Measurements from ENCODE around the gene GLCE.
"Not testable (repeated sequence)": the region's sequence is repeated elsewhere in the genome, so short reads cannot be mapped to it uniquely, and the experiment has no call there.

GLCE gene

GRCh38 chr15:69302087-69302486 lies 141.7 kb downstream of the GLCE start:
- not testable (repeated sequence) for DNase-seq

GRCh38 chr15:69302929-69303328 lies 142.5 kb downstream of the GLCE start:
- no peak for DNase-seq

DNA sequence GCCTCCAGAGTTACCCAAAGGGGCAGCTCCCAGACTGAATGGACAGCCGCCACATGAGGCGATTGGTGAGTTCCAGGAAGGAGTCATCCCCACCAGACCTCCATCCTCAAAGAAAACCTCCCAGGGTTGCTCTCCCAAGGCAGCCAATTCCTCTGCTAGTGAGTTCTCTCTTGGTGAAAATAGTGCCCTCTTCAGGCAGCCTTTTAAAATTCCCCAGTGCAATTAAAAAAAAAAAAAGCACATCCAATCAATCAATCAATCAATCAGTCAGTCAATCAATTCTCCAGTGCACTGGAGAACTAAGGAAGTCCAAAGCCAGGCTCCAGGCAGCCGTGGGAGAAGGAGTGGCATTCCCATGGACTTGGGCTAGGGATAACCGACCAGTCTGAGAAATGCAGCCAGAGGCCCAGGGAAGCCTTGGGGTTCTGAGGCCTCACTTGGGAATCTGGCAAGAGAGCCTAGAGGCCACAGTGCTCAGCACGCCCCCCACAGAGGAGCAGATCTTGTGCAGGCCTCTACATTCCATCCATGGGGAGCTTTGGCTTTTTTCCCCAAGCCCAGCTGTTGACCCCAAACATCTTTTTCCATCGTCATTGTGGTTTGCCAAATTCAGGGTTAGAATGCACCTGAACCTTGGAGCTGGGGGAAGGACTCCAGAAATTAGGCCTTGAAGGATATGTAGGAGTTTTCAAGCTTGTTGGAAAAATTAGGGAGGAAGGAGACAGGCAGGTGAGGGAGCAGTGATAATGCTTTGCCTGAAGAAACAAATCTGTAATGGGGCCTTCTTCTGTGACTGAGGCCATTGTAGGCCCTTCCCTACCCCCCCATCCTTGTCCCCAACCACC lies 143.1 kb downstream of the GLCE start:
- DNase-seq: no peak

DNA sequence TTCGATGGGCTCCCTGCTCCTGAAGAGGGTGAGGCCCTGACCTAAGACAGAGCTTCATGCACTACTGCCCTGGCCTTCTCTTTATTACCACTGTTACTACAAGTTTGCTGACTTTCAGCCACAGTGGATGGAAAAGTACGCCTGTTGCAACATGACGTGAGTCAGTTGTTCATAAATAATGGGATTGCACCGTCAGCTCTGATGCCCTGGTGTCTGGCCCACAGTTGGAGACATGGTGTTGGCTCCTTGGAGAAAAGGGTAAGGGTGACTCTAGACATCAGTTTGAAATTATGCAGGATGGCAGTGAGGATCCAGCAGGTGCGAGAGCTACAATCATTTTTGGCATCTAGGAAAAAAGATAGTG lies 143.7 kb downstream of the GLCE start:
- no peak for DNase-seq

DNA sequence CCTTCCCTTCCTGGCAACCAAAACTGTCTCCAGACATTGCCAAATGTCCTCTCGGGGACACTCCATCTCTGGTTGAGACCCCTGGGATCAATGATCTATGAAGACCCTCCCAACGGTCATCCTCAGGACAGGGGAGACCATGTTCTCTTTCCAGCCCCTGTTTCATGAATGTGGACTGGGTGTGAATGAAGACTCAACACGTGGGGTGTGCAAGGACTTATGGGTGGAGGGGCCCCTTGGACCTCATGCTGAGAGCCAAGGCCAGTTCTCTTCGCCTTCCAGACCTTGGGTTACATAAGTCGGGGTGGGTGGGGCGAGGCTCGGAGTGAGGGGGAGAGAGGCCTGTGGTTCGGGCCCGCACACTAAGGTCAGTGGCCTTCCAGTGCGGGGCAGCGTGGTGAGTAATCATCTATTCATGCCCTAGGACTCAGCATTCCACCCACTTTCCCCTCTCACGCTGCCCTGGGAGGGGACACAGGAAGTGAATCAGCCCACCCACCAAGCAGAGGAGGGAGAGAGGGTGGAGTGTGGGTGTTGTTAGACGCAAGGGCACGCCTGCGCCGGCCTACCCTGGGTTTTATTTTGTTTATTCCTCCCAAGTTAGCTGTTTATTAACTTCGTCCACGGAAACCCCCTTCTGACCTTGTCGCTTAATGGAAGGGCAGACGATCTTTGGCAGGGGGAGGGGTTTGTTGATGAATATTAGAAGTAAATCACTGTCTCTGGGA lies 144.9 kb downstream of the GLCE start:
- no peak for DNase-seq

DNA sequence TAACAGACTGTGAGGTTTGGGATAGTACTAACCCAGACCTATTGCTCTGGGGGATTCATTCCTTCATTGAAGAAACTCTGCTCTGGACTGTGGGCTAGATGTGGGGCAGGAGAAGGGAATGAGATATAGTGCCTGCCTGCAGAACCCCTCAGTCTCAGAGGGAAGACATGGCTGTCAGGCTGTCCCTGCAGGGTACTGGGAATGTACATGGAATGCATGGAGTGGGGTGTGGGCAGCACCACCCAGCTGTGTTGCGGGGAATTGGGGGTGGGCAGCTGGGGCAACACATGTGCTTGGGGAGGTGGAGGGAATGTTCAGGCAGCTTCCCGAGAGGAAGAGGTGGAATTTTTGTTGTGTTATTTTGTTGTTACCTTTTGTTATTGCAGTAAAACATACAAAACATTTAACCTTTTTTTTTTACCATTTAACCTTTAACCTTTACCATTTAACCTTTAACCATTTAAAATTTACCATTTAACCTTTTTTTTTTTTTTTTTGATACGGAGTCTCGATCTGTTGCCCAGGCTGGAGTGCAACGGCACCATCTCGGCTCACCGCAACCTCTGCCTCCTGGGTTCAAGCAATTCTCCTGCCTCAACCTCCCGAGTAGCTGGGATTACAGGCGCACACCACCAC lies 145.6 kb downstream of the GLCE start:
- no peak for DNase-seq

DNA sequence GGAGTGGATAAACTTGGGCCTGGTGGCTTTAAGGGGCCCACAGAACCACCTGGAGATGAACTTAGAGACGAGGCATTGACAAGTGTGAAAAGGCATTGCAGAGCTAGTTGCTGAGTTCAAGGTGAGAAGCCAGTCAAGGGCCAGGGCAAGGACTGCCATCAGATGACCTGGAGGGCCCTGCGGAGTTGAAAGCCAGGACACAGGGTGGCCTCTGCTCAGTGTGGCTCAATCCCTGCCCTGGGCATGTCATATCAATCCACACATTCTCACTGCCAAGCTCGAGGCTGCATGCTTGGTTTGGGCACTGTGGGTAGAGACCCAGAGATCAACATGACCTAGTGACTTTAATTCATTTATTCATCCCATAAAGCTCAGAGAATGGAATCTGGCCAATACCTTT lies 147.5 kb downstream of the GLCE start:
- no peak for DNase-seq

DNA sequence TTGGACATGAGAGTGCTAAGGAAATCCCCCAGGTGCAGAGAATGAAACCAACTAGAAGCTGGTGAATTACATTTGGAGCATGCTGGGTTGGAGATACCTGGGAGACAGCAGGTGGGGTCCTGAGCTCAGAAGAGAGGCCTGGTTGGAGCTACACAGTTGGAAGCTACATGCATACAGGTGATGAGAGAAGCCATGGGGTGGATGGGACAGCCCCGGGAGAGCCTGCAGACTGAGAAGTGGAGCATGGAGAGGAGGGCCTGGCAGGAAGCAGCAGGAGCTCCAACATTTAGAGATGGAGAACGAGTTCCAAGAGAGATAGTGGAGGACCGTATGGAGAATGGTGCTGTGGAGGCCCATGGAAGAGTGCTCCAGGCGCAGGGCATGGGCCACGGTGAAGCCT lies 148.5 kb downstream of the GLCE start:
- no peak for DNase-seq

DNA sequence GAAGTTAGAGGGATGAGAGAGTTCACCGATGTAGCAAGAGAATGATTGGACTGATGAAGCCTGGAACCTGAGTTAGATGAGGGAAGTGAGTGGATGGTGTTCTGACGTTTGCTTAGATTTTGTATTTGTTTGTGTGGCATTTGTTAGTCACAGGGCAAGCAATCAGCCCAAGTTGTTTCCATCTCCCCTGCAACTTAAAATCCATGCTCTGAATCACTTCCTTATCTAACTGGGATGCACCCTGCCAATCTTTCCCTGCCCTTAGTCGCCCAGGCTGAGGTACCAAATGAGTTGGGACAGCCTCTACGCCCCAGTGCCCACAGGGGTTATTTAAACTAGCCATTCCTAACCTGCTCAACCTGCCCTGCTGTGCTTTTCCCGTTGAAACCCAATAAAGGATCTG lies 150.9 kb downstream of the GLCE start:
- DNase-seq: no peak

GRCh38 chr15:69313432-69314000 lies 153.1 kb downstream of the GLCE start:
- DNase-seq: no peak

DNA sequence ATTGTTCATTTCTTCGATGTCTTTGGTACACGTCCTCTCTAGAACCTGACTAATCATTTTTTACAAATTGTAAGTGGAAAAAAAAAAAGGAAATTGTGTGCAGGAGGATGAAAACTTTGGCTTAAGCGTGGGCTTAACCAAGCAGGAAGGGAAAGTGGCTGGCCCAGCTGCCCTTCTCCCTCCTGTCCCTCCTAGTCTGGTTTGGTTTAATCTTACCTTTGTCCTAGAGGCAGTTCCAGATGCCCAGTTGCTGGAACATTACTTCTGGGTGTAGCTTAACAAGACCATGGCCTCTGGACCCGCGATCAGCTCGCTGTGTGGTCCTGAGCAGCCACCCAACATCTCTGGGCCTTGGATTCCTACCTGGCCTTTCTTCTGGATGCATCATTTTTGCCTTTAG lies 153.7 kb downstream of the GLCE start:
- no peak for DNase-seq

DNA sequence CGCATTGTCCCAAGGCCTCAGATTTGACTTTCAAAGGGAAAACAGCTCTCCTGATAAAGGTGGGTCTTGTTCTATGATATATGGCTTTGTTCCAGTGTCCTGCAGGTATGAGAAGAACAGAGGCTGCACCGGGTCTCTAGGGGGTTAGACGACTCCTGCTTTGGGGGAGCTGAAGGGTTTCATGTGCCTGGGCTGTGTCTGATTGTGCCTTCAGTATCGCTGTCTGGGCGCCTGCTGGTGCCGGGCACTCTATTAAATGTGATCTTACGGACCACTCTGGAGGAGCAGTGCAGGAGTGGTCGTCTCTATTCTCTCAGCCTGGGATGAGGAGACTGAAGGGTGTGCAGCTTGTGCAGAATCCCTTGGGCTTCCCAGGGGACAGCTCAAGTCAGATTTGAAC lies 154.3 kb downstream of the GLCE start:
- no peak for DNase-seq

DNA sequence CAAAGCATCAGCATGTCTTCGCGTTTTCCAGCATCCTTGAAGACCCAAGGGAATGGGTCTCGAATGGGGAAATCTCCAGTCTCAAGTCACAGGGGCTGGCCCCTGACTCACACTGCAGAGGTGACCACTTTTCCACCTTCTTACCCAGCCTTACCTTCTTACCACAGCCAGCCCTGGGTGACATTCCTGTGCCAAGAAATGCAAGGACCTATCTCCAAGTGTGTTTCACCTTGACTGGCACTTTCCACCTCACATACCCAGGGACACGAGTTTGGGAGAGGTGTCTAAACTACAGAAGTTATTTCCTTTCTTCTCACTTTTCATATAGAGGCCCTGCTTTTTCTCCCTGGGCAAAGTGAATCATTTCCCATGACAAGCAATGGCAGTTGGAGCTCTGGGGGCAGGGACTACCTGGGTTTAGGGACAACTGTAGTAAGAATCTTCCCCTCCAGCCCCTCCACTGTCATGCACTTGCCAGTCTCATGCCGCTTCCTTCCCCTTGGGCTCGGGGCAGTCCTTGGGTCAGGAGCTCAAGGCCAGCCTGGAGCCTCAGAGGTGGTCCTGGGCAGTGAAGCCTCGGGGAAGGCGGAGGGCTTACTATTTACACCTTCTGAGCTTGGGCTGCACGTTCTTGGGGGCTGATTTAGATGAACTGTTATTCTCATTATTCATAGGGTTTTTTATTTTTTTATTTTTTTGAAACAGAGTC lies 155.1 kb downstream of the GLCE start:
- no peak for DNase-seq

DNA sequence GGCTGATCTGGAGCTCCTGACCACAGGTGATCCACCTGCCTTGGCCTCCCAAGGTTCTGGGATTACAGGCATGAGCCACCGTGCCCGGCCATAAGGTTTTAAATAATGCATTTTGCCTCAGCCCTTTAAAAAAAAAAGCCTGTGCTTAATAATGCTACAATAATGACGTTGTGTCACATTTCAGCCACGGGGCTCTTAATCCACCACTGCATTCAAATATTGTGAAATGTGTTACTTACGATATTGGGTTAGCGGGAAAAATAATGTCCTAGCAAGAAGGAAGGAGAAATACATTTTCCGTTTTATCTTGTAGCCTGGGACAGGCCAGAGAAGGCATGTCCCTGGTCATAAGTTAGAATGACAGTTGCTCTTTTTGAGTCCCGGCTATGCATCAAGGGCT lies 155.9 kb downstream of the GLCE start:
- DNase-seq: no peak

DNA sequence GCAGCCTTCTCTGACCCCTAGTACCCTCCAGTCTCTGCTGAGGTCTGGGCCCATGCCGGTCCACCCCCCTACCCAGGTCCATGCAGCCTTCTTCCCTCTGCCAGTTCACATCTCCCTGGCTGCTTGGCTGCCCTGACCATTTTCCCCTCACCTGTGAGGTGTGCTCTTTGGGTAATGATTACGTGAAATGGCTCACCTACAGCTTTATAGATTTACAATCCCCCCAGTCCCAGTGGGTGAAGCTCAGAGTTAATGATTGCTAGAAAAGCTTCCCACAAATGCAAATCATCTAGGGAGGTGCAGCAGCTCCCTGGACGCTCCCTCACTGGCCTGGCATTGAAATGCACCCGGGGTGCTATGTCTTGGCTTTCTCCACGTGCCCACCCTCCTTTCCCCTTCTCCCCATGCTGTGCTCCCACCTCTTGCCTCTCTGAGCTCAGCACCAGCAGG lies 157.0 kb downstream of the GLCE start:
- no peak for DNase-seq

GRCh38 chr15:69318033-69318432 lies 157.6 kb downstream of the GLCE start:
- no peak for DNase-seq

DNA sequence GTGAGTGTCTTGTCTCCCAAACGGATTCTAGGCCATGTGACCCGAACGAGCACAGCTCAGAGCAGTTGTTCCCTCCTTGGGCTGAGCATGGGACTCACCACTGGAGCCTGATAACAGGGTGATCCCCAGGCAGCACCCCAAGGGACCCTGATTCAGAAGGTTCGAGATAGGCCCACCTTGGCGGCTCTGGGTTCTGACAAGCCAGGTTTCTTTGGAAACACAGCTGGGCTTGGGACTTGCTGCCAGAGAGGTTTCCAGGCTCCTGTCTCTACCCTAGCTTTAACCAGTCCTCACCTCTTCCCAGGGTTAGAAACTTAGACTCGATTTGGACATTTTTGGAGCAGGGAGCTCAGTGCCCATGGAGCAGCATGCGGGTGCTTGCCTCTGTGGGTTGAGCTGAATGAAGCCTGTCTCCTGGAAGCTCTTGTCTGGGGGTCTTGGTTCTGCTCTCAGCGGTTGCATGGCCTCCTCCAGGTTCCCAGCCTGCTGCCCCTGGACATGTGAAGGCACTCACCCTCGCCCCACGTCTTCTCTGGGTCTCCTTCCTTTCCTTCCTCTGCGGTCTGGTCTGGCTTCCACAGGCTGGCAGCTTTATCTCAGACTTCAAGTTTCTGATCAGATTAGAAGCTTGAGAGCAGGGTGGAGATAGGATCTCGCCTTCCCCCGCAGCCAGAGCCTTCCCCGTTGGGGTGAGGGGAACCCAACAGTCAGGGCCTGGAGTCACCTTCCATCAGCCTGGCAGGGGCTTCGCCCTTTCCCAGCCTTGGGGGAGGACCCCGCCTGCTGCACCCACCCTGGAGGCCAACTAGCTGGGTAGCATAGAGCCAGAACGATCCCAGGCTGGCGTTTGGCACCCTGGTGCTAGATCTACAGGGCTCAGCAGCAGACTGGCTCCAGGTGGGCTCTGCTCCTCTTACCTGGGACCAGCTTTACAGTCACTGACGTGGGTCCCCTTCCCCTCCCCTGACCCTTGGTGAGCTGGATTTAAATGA lies 159.2 kb downstream of the GLCE start:
- no peak for DNase-seq

DNA sequence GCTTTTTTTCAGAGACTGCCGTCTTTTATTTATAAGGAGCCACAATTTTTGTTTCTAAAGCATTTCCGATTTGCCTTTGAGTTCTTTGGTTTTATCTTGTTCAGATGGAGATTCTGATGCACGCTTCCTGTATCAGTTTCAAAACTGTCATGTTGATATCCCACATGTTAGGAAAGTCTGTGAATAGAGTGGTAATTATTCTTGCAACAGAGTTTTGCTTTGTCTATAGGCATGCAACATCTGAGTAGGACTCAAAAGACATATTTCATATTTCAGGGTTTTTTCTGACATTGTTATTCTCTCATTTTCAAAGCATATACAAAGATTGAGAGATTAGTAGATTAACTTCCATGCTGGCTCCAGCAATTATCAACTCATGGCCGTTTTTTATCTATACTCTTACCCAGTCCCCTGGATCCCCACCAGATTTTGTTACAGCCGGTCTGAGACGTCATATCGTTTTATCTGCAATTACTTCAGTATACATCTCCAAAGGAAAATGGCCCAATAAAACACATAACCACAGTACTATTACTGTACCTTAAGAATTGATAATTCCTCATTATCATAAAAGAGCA lies 160.6 kb downstream of the GLCE start:
- DNase-seq: no peak

Data from NCI-H1694 treated with DMSO at 0.1 percent for 48 hours (cell line).